ENCODE data around the gene FLYWCH2.
A peak's percentile ranks its signal among the peaks of the same experiment; 100 is the strongest.
"Not testable (repeated sequence)": the region's sequence is repeated elsewhere in the genome, so short reads cannot be mapped to it uniquely, and the experiment has no call there.

FLYWCH2 gene

DNA sequence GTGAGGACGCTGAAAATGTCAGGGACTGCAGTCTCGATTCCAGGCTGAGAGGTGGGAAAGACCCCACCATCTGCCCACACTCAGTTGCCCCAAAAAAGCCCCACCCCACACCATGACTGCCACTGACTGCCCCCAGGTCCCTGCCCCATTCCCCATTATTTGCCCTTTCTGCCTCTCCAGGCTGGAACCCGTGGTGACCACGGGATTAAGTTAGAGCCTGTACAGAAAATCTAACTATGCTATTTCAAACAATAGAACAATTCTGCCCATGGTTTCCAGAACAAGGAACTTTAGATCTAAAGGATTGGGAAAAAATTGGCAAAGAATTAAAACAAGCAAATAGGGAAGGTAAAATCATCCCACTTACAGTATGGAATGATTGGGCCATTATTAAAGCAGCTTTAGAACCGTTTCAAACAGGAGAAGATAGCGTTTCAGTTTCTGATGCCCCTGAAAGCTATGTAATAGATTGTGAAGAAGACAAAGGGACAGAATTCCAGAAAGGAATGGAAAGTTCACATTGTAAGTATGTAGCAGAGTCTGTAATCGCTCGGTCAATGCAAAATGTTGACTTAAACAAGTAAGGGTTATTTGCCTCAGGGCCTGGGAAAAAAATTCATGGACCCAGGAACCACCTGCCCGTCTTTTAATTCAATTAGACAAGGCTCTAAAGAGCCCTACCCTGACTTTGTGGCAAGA lies 43.1 kb downstream of the FLYWCH2 start:
- intact Hi-C loops (cut with DNase I; ENCODE audit: low total_unique reads) = no loop called here
- Histone ChIP-seq H3K27ac (no peak overlapping the region), H3K27me3 (no peaks in the 10 kb centered on the region)

GRCh38 chr16:2926650-2926999 lies 43.6 kb downstream of the FLYWCH2 start:
- Histone ChIP-seq H3K27me3 (no peaks in the 10 kb centered on the region), H3K4me3 (peak overlapping the region; percentile 18 to 32), H3K9me3 (no peaks in the 10 kb centered on the region), H3K36me3 (peaks cover 5 to 40% (median 27%) of the 10 kb centered on the region in 3 donors), H3K27ac (no peak overlapping the region), H3K4me1 (peaks cover 0 to 21% (median 6%) of the 10 kb centered on the region in 4 donors)
- TF ChIP-seq, protein P1, sequence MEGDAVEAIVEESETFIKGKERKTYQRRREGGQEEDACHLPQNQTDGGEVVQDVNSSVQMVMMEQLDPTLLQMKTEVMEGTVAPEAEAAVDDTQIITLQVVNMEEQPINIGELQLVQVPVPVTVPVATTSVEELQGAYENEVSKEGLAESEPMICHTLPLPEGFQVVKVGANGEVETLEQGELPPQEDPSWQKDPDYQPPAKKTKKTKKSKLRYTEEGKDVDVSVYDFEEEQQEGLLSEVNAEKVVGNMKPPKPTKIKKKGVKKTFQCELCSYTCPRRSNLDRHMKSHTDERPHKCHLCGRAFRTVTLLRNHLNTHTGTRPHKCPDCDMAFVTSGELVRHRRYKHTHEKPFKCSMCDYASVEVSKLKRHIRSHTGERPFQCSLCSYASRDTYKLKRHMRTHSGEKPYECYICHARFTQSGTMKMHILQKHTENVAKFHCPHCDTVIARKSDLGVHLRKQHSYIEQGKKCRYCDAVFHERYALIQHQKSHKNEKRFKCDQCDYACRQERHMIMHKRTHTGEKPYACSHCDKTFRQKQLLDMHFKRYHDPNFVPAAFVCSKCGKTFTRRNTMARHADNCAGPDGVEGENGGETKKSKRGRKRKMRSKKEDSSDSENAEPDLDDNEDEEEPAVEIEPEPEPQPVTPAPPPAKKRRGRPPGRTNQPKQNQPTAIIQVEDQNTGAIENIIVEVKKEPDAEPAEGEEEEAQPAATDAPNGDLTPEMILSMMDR (IDR thresholded peaks at IDR 0.05) = no peak
- no peak for DNase-seq
- intact Hi-C loops (cut with DNase I; ENCODE audit: low total_unique reads) = no loop called here

More for the DNA sequence above, 43.1 kb downstream of the FLYWCH2 start:
- no peak for DNase-seq
- Histone ChIP-seq H3K4me3 (no peak overlapping the region), H3K4me1 (peaks cover 0 to 21% (median 6%) of the 10 kb centered on the region in 4 donors), H3K9me3 (no peaks in the 10 kb centered on the region), H3K36me3 (peaks cover 5 to 39% (median 21%) of the 10 kb centered on the region in 3 donors)
- TF ChIP-seq, protein P1 (IDR thresholded peaks at IDR 0.05) = no peak

DNA sequence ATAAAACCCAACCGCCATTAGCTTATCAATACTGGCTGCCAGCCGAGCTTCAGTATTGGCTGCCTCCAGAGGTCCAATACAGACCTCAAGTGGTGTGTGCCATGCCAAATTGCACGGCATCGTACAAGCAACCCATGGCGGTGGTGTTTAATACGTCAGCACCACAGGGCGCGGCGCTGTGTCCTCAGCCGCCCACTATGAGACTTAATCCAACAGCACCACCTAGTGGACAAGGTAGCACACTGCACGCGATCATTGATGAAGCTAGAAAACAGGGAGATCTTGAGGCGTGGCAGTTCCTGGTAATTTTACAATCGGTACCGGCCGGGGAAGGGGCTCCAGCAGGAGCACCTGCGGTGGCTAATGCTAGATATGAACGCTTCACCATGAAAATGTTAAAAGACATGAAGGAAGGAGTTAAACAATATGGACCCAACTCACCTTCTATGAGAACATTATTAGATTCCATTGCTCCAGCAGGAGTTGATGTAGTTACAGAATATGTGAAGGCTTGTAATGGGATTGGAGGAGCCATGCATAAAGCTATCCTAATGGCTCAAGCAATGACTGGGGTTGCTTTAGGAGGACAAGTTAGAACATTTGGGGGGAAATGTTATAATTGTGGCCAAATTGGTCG lies 44.1 kb downstream of the FLYWCH2 start:
- DNase-seq = peak; percentile 89 to 91
- no peaks in the 10 kb centered on the region for H3K27me3 ChIP-seq
- no peaks in the 10 kb centered on the region for H3K9me3 ChIP-seq
- peaks cover 0 to 21% (median 6%) of the 10 kb centered on the region in 4 donors for H3K4me1 ChIP-seq
- H3K4me3 ChIP-seq = peak overlapping the region; percentile 18 to 32
- intact Hi-C loops (cut with DNase I; ENCODE audit: low total_unique reads) = no loop called here
- TF ChIP-seq, protein P1 (IDR thresholded peaks at IDR 0.05) = peak; percentile 92 to 94
- peaks cover 5 to 38% (median 28%) of the 10 kb centered on the region in 3 donors for H3K36me3 ChIP-seq
- no peak overlapping the region for H3K27ac ChIP-seq

DNA sequence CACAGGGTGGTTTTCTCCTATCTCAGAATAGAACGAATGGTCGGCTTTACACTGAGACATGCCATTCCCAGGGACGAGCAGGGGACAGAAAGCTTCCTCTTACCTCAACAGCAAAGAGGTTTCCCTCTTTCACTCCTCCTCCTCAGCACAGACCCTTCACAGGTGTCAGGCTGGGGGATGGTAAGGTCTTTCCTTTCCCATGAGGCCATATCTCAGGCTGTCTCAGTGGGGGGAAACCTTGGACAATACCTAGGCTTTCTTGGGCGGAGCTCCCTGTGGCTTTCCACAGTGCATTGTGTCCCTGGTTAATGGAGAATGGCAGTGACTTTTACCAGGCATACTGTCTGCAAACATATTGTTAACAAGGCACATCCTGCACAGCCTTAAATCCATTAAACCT lies 45.1 kb downstream of the FLYWCH2 start:
- H3K27me3 ChIP-seq; intact Hi-C loops (cut with DNase I; ENCODE audit: low total_unique reads); DNase-seq; H3K27ac ChIP-seq; H3K9me3 ChIP-seq; H3K4me3 ChIP-seq: not testable (repeated sequence)
- H3K36me3 ChIP-seq = peaks cover 9 to 36% (median 25%) of the 10 kb centered on the region in 3 donors
- peaks cover 0 to 21% (median 6%) of the 10 kb centered on the region in 4 donors for H3K4me1 ChIP-seq

DNA sequence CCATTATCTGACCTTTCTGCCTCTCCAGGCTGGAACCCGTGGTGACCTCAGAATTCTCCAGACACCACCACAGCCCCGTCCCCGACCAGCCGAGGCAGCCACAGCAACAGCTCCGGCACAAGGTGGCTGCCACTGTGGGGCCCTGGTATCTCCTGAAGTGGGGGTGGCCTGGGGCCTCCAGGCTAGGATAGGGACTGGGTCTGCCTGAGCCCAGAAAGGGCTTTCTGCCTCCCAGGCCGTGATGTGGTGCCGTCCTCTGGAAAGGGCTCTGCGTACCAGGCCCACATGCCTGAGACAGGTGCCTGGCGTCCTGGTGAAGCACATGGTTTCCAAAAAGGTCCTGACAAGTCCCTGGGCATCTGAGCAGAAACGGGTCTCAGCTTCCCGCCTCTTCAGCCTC lies 45.8 kb downstream of the FLYWCH2 start:
- Histone ChIP-seq H3K9me3 (no peaks in the 10 kb centered on the region), H3K27ac (no peak overlapping the region), H3K4me3 (no peak overlapping the region), H3K27me3 (no peaks in the 10 kb centered on the region), H3K4me1 (peaks cover 0 to 21% (median 6%) of the 10 kb centered on the region in 4 donors), H3K36me3 (peaks cover 15 to 38% (median 32%) of the 10 kb centered on the region in 3 donors)
- intact Hi-C loops (cut with DNase I; ENCODE audit: low total_unique reads) = no loop called here
- no peak for DNase-seq
- TF ChIP-seq, protein P1 (IDR thresholded peaks at IDR 0.05) = no peak

- intact Hi-C loops (cut with DNase I; ENCODE audit: low total_unique reads) = no loop called here
- no peaks in the 10 kb centered on the region for H3K27me3 ChIP-seq
- no peaks in the 10 kb centered on the region for H3K9me3 ChIP-seq
- H3K4me3 ChIP-seq = no peak overlapping the region
- H3K36me3 ChIP-seq = peaks cover 24 to 47% (median 40%) of the 10 kb centered on the region in 3 donors
- peaks cover 0 to 18% (median 6%) of the 10 kb centered on the region in 4 donors for H3K4me1 ChIP-seq
- H3K27ac ChIP-seq = no peak overlapping the region
- TF ChIP-seq, protein P1 (IDR thresholded peaks at IDR 0.05) = no peak
- no peak for DNase-seq
Observed at GRCh38 chr16:2929693-2930092, 46.7 kb downstream of the FLYWCH2 start.
